ENCODE data around the gene ADARB2. TPM values are rescaled to one million over a fixed set of nuclear protein-coding genes. Genes with fewer than 3 reads are reported as not detected.

ADARB2 gene
- total and polyA plus RNA-seq, 4 donors, result 0.55 to 0.70 (median 0.59) TPM; not detected in 1

DNA sequence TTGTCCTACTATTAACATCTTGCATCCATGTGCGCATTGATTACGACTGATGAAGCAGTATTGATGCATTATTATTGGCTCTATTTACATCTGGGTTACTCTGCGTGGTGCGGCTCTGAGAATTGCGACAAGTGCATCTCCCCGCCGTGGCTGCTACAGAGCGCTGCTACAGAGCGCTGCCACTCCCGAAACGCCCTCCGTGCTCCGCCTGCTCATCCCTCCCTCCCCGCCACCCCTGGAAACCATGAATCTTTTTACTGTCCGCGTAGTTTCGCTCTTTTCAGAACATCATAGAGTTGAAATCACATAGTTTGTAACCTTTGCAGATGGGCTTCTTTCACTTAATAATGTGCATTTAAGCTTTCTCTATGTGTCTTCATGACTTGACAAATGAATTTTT, 74.1 kb downstream of the ADARB2 start (continued):
- TF ChIP-seq, protein P1, sequence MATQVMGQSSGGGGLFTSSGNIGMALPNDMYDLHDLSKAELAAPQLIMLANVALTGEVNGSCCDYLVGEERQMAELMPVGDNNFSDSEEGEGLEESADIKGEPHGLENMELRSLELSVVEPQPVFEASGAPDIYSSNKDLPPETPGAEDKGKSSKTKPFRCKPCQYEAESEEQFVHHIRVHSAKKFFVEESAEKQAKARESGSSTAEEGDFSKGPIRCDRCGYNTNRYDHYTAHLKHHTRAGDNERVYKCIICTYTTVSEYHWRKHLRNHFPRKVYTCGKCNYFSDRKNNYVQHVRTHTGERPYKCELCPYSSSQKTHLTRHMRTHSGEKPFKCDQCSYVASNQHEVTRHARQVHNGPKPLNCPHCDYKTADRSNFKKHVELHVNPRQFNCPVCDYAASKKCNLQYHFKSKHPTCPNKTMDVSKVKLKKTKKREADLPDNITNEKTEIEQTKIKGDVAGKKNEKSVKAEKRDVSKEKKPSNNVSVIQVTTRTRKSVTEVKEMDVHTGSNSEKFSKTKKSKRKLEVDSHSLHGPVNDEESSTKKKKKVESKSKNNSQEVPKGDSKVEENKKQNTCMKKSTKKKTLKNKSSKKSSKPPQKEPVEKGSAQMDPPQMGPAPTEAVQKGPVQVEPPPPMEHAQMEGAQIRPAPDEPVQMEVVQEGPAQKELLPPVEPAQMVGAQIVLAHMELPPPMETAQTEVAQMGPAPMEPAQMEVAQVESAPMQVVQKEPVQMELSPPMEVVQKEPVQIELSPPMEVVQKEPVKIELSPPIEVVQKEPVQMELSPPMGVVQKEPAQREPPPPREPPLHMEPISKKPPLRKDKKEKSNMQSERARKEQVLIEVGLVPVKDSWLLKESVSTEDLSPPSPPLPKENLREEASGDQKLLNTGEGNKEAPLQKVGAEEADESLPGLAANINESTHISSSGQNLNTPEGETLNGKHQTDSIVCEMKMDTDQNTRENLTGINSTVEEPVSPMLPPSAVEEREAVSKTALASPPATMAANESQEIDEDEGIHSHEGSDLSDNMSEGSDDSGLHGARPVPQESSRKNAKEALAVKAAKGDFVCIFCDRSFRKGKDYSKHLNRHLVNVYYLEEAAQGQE (IDR thresholded peaks at IDR 0.05), result no peak

DNA sequence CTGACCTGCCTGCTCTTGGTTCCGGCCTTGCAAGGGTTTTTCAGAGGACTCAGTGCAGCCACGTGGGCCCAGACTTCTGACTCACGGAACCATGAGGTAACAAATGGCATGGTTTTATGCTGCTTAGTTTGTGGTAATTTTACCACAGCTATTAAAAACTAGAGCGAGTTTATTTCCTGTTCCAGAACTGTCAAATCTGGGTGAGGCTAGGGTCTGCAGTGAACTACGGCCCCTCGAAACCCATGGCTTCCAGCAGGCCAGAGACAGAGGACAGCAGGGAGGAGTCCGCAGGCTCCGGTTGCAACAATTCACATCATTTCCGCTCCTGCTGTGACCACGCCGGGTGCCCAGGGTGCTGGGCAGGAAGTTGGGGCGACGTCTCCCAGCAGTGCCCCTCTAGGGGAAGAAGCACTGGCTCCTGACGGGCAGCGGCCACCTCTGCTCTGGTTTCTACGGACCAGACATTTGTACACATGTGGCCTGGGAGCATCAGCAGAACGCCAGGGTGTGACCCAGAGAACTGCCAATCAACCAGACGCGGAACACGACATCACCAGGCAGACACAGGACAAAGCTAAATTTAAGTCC, 74.8 kb downstream of the ADARB2 start:
- H3K9ac ChIP-seq (ENCODE audit: low read depth in 1 of 2, low read length in 2 of 2), result no peak overlapping the region
- H3K27me3 ChIP-seq (ENCODE audit: control insufficient read depth in 4 of 4, insufficient read depth in 4 of 4, low read length in 3 of 4), result no peaks in the 10 kb centered on the region
- no peak for TF ChIP-seq SP1 (IDR thresholded peaks at IDR 0.05)
- TF ChIP-seq, protein P2, sequence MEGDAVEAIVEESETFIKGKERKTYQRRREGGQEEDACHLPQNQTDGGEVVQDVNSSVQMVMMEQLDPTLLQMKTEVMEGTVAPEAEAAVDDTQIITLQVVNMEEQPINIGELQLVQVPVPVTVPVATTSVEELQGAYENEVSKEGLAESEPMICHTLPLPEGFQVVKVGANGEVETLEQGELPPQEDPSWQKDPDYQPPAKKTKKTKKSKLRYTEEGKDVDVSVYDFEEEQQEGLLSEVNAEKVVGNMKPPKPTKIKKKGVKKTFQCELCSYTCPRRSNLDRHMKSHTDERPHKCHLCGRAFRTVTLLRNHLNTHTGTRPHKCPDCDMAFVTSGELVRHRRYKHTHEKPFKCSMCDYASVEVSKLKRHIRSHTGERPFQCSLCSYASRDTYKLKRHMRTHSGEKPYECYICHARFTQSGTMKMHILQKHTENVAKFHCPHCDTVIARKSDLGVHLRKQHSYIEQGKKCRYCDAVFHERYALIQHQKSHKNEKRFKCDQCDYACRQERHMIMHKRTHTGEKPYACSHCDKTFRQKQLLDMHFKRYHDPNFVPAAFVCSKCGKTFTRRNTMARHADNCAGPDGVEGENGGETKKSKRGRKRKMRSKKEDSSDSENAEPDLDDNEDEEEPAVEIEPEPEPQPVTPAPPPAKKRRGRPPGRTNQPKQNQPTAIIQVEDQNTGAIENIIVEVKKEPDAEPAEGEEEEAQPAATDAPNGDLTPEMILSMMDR (IDR thresholded peaks at IDR 0.05; ENCODE audit: low read depth, low read length, missing input control), result no peak
- TF ChIP-seq HNF4A (conservative IDR thresholded peaks at IDR 0.05), result no peak
- TF ChIP-seq TAF1 (conservative IDR thresholded peaks at IDR 0.05), result no peak
- no peak overlapping the region for H3K27ac ChIP-seq (ENCODE audit: low read depth in 1 of 2, low read length in 2 of 2)
- WGBS, result 88% methylated on average over 20 of the region's 20 CpGs
- H3K4me1 ChIP-seq (ENCODE audit: control insufficient read depth in 4 of 4, insufficient read depth in 4 of 4, low read length in 3 of 4), result no peaks in the 10 kb centered on the region
- DNase-seq (ENCODE audit: low spot score), result no peak
- no peaks in the 10 kb centered on the region for H3K36me3 ChIP-seq (ENCODE audit: control insufficient read depth in 4 of 4, insufficient read depth in 3 of 4, low read depth in 1 of 4, low read length in 3 of 4)
- no peaks in the 10 kb centered on the region for H3K9me3 ChIP-seq (ENCODE audit: control insufficient read depth in 4 of 4, low read length in 3 of 4)
- H3K4me3 ChIP-seq (ENCODE audit: low read depth in 1 of 3, low read length in 3 of 3), result no peak overlapping the region

DNA sequence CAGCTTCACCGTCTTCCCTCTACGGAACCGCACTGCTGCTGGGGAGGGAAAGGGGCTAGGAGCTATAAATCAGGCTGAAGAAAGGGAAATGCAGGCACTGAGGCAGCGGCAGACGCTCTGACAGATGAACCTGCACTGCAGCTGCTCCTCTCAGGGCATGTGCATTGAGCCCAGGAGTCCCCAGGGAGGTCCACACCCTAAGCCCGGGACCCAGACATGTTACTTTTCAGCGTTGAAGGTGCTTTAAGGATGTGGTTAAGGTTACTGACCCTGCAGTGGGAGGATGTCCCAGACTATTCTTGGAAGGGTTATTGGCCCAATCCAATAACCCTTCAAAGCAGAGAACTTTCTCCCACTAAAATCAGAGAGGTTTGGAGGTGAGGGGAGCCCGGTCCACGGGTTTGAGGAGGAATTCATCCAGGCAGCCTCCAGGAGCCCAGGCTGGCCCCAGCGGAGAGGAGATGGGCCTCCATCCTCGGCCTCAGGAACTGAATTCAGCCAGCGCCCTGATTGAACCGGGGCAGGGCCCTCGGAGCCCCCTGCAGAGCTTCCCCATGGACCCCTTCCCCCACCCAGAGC, 75.4 kb downstream of the ADARB2 start:
- Histone ChIP-seq H3K27me3 (ENCODE audit: control insufficient read depth in 4 of 4, insufficient read depth in 4 of 4, low read length in 3 of 4) (no peaks in the 10 kb centered on the region), H3K4me1 (ENCODE audit: control insufficient read depth in 4 of 4, insufficient read depth in 4 of 4, low read length in 3 of 4) (no peaks in the 10 kb centered on the region), H3K9me3 (ENCODE audit: control insufficient read depth in 4 of 4, low read length in 3 of 4) (no peaks in the 10 kb centered on the region), H3K27ac (ENCODE audit: low read depth in 1 of 2, low read length in 2 of 2) (no peak overlapping the region), H3K9ac (ENCODE audit: low read depth in 1 of 2, low read length in 2 of 2) (no peak overlapping the region), H3K4me3 (ENCODE audit: low read depth in 1 of 3, low read length in 3 of 3) (no peak overlapping the region), H3K36me3 (ENCODE audit: control insufficient read depth in 4 of 4, insufficient read depth in 3 of 4, low read depth in 1 of 4, low read length in 3 of 4) (no peaks in the 10 kb centered on the region)
- no peak for TF ChIP-seq FOXA1 (IDR thresholded peaks at IDR 0.05)
- no peak for TF ChIP-seq RAD21 (IDR thresholded peaks at IDR 0.05)
- no peak for TF ChIP-seq TAF1 (conservative IDR thresholded peaks at IDR 0.05)
- TF ChIP-seq, protein P3, sequence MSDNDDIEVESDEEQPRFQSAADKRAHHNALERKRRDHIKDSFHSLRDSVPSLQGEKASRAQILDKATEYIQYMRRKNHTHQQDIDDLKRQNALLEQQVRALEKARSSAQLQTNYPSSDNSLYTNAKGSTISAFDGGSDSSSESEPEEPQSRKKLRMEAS (IDR thresholded peaks at IDR 0.05), result no peak
- no peak for TF ChIP-seq NR2F2 (IDR thresholded peaks at IDR 0.05)
- no peak for TF ChIP-seq YY1 (IDR thresholded peaks at IDR 0.05)
- TF ChIP-seq, protein P4, sequence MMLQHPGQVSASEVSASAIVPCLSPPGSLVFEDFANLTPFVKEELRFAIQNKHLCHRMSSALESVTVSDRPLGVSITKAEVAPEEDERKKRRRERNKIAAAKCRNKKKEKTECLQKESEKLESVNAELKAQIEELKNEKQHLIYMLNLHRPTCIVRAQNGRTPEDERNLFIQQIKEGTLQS (IDR thresholded peaks at IDR 0.05), result no peak
- TF ChIP-seq HNF4A (conservative IDR thresholded peaks at IDR 0.05), result no peak
- TF ChIP-seq, protein P5, sequence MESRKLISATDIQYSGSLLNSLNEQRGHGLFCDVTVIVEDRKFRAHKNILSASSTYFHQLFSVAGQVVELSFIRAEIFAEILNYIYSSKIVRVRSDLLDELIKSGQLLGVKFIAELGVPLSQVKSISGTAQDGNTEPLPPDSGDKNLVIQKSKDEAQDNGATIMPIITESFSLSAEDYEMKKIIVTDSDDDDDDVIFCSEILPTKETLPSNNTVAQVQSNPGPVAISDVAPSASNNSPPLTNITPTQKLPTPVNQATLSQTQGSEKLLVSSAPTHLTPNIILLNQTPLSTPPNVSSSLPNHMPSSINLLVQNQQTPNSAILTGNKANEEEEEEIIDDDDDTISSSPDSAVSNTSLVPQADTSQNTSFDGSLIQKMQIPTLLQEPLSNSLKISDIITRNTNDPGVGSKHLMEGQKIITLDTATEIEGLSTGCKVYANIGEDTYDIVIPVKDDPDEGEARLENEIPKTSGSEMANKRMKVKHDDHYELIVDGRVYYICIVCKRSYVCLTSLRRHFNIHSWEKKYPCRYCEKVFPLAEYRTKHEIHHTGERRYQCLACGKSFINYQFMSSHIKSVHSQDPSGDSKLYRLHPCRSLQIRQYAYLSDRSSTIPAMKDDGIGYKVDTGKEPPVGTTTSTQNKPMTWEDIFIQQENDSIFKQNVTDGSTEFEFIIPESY (IDR thresholded peaks at IDR 0.05), result no peak
- TF ChIP-seq EGR1 (IDR thresholded peaks at IDR 0.05; ENCODE audit: low read depth in 2 of 2), result no peak
- TF ChIP-seq RXRA (IDR thresholded peaks at IDR 0.05), result no peak
- no peak for TF ChIP-seq HNF4G (IDR thresholded peaks at IDR 0.05)
- TF ChIP-seq SP1 (IDR thresholded peaks at IDR 0.05), result no peak
- 75% methylated on average over 14 of the region's 14 CpGs for WGBS
- DNase-seq (ENCODE audit: low spot score), result no peak
